IMR-90 (cell line): ENCODE data around the gene GCNT2. TPM values are rescaled to one million over a fixed set of nuclear protein-coding genes. Genes with fewer than 3 reads are reported as not detected.

Experiments used
- ATAC-seq: fragments of 200-7000 bp; cut with Tn5 transposase; 2 replicates; pipeline ENCODE4 v1.9.1; 2020; ENCODE audit warnings: low read depth, mild to moderate bottlenecking, moderate library complexity
- BruUV-seq: library from RNA; stranded (reverse); fragments of 400-500 nt; replicated peaks from 2 replicates; lab custom pipeline; 2021; lab: Mats Ljungman, UMichigan
- CTCF ChIA-PET: fragments of 300-600 bp; formaldehyde crosslinking; extraction: SDS; loops from one replicate; lab custom pipeline; 2021; ENCODE audit warnings: antibody characterized with exemption; lab: Yijun Ruan, JAX
- POLR2A ChIA-PET: fragments of 300-600 bp; sonication (Branson Sonifier 250); formaldehyde crosslinking; loops from one replicate; lab custom pipeline; 2022; ENCODE audit warnings: antibody characterized with exemption; ENCODE audit not compliant: unreplicated experiment; lab: Charles Lee
- DNase-seq: peaks from one replicate; pipeline ENCODE4 v3.0.0; 2013
- H2AFZ ChIP-seq: replicated peaks from 2 replicates; pipeline ENCODE3; 2013; ENCODE audit warnings: low read length, mild to moderate bottlenecking; ENCODE audit not compliant: poor library complexity
- H2AK5ac ChIP-seq: 2 replicates; pipeline ENCODE4 v1.6.1; 2013; ENCODE audit warnings: low read depth, low read length, inconsistent platforms
- H2AK9ac ChIP-seq: replicated peaks from 2 replicates; pipeline ENCODE3; 2013; ENCODE audit warnings: mild to moderate bottlenecking, low read depth, low read length, moderate library complexity; ENCODE audit not compliant: poor library complexity
- H2BK120ac ChIP-seq: 2 replicates; pipeline ENCODE4 v1.6.1; 2013; ENCODE audit warnings: low read depth, low read length, inconsistent platforms
- H2BK15ac ChIP-seq: 3 replicates; pipeline ENCODE4 v1.6.1; 2013; ENCODE audit warnings: low read depth, low read length, inconsistent platforms
- H2BK20ac ChIP-seq: 2 replicates; pipeline ENCODE4 v1.6.1; 2013; ENCODE audit warnings: low read depth, mild to moderate bottlenecking, inconsistent platforms, low read length, moderate library complexity
- H2BK5ac ChIP-seq: 2 replicates; pipeline ENCODE4 v1.6.1; 2013; ENCODE audit warnings: mild to moderate bottlenecking, low read depth, low read length, inconsistent platforms; ENCODE audit not compliant: poor library complexity, severe bottlenecking
- H3K14ac ChIP-seq: replicated peaks from 2 replicates; pipeline ENCODE4 v1.6.1; 2013; ENCODE audit warnings: low read depth, low read length, inconsistent platforms
- H3K18ac ChIP-seq: 2 replicates; pipeline ENCODE4 v1.6.1; 2013; ENCODE audit warnings: low read depth, low read length, control low read depth
- H3K23ac ChIP-seq: 2 replicates; pipeline ENCODE4 v1.6.1; 2013; ENCODE audit warnings: low read depth, low read length, inconsistent platforms
- H3K27ac ChIP-seq: 2 replicates; pipeline ENCODE4 v1.5.1; 2013; ENCODE audit warnings: mild to moderate bottlenecking, control low read depth, low read length; ENCODE audit not compliant: insufficient read depth
- H3K27me3 ChIP-seq: 2 replicates; pipeline ENCODE4 v1.6.1; 2013; ENCODE audit warnings: low read length; ENCODE audit not compliant: control insufficient read depth, insufficient read depth
- H3K36me3 ChIP-seq: 2 replicates; pipeline ENCODE4 v1.6.1; 2013; ENCODE audit warnings: low read length, mixed read lengths; ENCODE audit not compliant: control insufficient read depth, insufficient read depth
- H3K4ac ChIP-seq: 2 replicates; pipeline ENCODE4 v1.6.1; 2013; ENCODE audit warnings: low read depth, low read length, inconsistent platforms
- H3K4me1 ChIP-seq: 2 replicates; pipeline ENCODE4 v1.6.1; 2013; ENCODE audit warnings: low read length, mixed read lengths; ENCODE audit not compliant: control insufficient read depth, insufficient read depth
- H3K4me2 ChIP-seq: 2 replicates; pipeline ENCODE4 v1.6.1; 2013; ENCODE audit warnings: low read depth, mild to moderate bottlenecking, control low read depth, low read length, moderate library complexity
- H3K4me3 ChIP-seq: 2 replicates; pipeline ENCODE4 v1.5.1; 2013; ENCODE audit warnings: low read depth, mild to moderate bottlenecking, control low read depth, low read length, moderate library complexity; ENCODE audit not compliant: insufficient read depth
- H3K56ac ChIP-seq: 2 replicates; pipeline ENCODE4 v1.6.1; 2013; ENCODE audit warnings: low read length, inconsistent platforms; ENCODE audit not compliant: insufficient read depth; ENCODE audit errors: extremely low read depth
- H3K79me1 ChIP-seq, 2 experiments: 2 replicates each; pipeline ENCODE4 v1.6.1; 2013; ENCODE audit warnings: low read length in 2 of 2, inconsistent platforms in 1 of 2, low read depth in 1 of 2
- H3K9ac ChIP-seq: 2 replicates; pipeline ENCODE4 v1.6.1; 2013; ENCODE audit warnings: low read depth, low read length, control low read depth
- H3K9me1 ChIP-seq: 2 replicates; pipeline ENCODE4 v1.6.1; 2013; ENCODE audit warnings: low read length, inconsistent platforms; ENCODE audit not compliant: insufficient read depth
- H3K9me3 ChIP-seq: 2 replicates; pipeline ENCODE4 v1.6.1; 2013; ENCODE audit warnings: low read length; ENCODE audit not compliant: control insufficient read depth, insufficient read depth
- H4K20me1 ChIP-seq: 2 replicates; pipeline ENCODE4 v1.6.1; 2013; ENCODE audit warnings: low read length, inconsistent platforms; ENCODE audit not compliant: insufficient read depth
- H4K5ac ChIP-seq: 2 replicates; pipeline ENCODE4 v1.6.1; 2013; ENCODE audit warnings: mild to moderate bottlenecking, low read depth, low read length, control low read depth
- H4K8ac ChIP-seq, 2 experiments: 2 replicates each; pipeline ENCODE4 v1.6.1; 2013; ENCODE audit warnings: low read depth in 2 of 2, low read length in 2 of 2, control low read depth in 1 of 2, inconsistent platforms in 1 of 2
- H4K91ac ChIP-seq: 2 replicates; pipeline ENCODE4 v1.6.1; 2013; ENCODE audit warnings: low read depth, low read length, inconsistent platforms; ENCODE audit not compliant: insufficient read depth
- BHLHE40 ChIP-seq: fragments of 150-350 bp; IDR thresholded peaks from 2 replicates; pipeline ENCODE4 v1.6.1; 2016; ENCODE audit warnings: mild to moderate bottlenecking, low read depth, low read length
- CEBPB ChIP-seq: IDR thresholded peaks from 2 replicates; pipeline ENCODE4 v1.6.1; 2012; ENCODE audit warnings: low read depth, low read length, improper control_type of control experiment
- CHD1 ChIP-seq: IDR thresholded peaks from 2 replicates; pipeline ENCODE4 v1.6.1; 2012; ENCODE audit warnings: low read depth, low read length, improper control_type of control experiment
- FOS ChIP-seq: fragments of 150-350 bp; IDR thresholded peaks from 2 replicates; pipeline ENCODE4 v1.6.1; 2016; ENCODE audit warnings: low read depth, low read length
- MAFK ChIP-seq: IDR thresholded peaks from 2 replicates; pipeline ENCODE4 v1.6.1; 2012; ENCODE audit warnings: low read depth, low read length, improper control_type of control experiment
- MAZ ChIP-seq: IDR thresholded peaks from 2 replicates; pipeline ENCODE4 v1.6.1; 2012; ENCODE audit warnings: low read depth, mild to moderate bottlenecking, low read length, improper control_type of control experiment, moderate library complexity, borderline replicate concordance
- MXI1 ChIP-seq: IDR thresholded peaks from 2 replicates; pipeline ENCODE4 v1.6.1; 2012; ENCODE audit warnings: low read depth, mild to moderate bottlenecking, low read length, moderate library complexity, borderline replicate concordance
- NFE2L2 ChIP-seq: fragments of 150-350 bp; IDR thresholded peaks from 2 replicates; pipeline ENCODE4 v1.6.1; 2016; ENCODE audit warnings: low read depth, mild to moderate bottlenecking, low read length
- POLR2A ChIP-seq: IDR thresholded peaks from 2 replicates; pipeline ENCODE4 v1.6.1; 2012; ENCODE audit warnings: mild to moderate bottlenecking, low read depth, low read length
- RAD21 ChIP-seq: IDR thresholded peaks from 2 replicates; pipeline ENCODE4 v1.6.1; 2012; ENCODE audit warnings: low read length, improper control_type of control experiment
- RCOR1 ChIP-seq: IDR thresholded peaks from 2 replicates; pipeline ENCODE4 v1.6.1; 2012; ENCODE audit warnings: mild to moderate bottlenecking, low read length, improper control_type of control experiment; ENCODE audit not compliant: insufficient replicate concordance
- RFX5 ChIP-seq: IDR thresholded peaks from 2 replicates; pipeline ENCODE4 v1.8.0; 2012; ENCODE audit warnings: low read depth, mild to moderate bottlenecking, low read length, moderate library complexity
- SMC3 ChIP-seq: fragments of 150-350 bp; IDR thresholded peaks from 2 replicates; pipeline ENCODE4 v1.6.1; 2016; ENCODE audit warnings: low read depth, mild to moderate bottlenecking, antibody characterized with exemption, low read length, moderate library complexity
- WGBS, 2 experiments: methylation state at CpG; one replicate each; pipeline versions ENCODE4 v1.1.5 to v1.1.7; 2013; ENCODE audit warnings: missing lambda C conversion rate in 2 of 2; ENCODE audit not compliant: insufficient read length in 1 of 2; ENCODE audit errors: extremely low coverage in 2 of 2; 5-methylcytosine and 5-hydroxymethylcytosine counted together
- dilution Hi-C: fragments of 300-500 bp; cut with HindIII; formaldehyde crosslinking; loops from one replicate; pipeline ENCODE4 v1.14.3; 2018; ENCODE audit warnings: low sequenced_read_pairs; ENCODE audit not compliant: unreplicated experiment
- in situ Hi-C: fragments of 300-500 bp; cut with MboI; formaldehyde crosslinking; loops from 3 replicates; pipeline ENCODE4 v1.14.3; 2019; ENCODE audit warnings: low sequenced_read_pairs, inconsistent platforms, mixed read lengths
- intact Hi-C: fragments of 100-400 bp; cut with micrococcal nuclease; formaldehyde crosslinking; loops from 2 replicates; pipeline ENCODE4 v1.10.0; 2022
- polyA plus RNA-seq, 3 experiments: library from polyadenylated mRNA; depleted of rRNA; stranded (reverse); fragments of >200 nt; gene quantifications; 2 replicates each; pipeline ENCODE4 v1.2.3, GENCODE V29; 2012; ENCODE audit warnings: low replicate concordance in 1 of 3
- total RNA-seq: library from RNA; depleted of rRNA; stranded (reverse); fragments of >200 nt; gene quantifications from 2 replicates; pipeline ENCODE4 v1.2.3, GENCODE V29; 2012
- TF ChIP-seq, protein P1 (sequence below): conservative IDR thresholded peaks from 2 replicates; pipeline ENCODE4 v1.5.1; 2012; ENCODE audit warnings: mild to moderate bottlenecking, low read depth, low read length, improper control_type of control experiment
- TF ChIP-seq, protein P2 (sequence below): fragments of 150-350 bp; IDR thresholded peaks from 2 replicates; pipeline ENCODE4 v1.6.1; 2016; ENCODE audit warnings: low read depth, mild to moderate bottlenecking, low read length, moderate library complexity, borderline replicate concordance
- TF ChIP-seq, protein P3 (sequence below): fragments of 150-350 bp; IDR thresholded peaks from 2 replicates; pipeline ENCODE4 v1.6.1; 2017; ENCODE audit warnings: mild to moderate bottlenecking, antibody characterized with exemption, low read length, low read depth

The GCNT2 gene
- total and polyA plus RNA-seq, 2 of the 4 experiments (the other 2 are of a cell fraction) = 0.34 to 0.90 TPM

DNA sequence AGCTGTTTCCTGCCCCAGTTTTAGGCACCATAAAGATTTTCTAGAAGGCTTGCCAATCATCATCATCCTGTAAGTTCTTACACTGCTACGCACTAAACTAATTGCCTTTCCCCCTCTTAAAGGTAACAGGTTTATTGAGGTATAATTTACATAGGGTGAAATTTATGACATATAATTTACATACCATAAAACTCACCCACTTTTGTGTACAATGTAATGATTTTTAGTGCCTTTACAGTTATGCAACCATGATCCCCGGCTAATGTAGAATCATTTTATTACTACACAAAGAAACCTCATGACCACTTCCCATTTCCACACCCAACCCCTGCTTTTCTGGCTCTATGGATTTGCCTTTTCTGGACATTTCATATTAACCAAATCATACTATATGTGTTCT is 21.1 kb downstream of the GCNT2 start:
- H2AFZ ChIP-seq = no peak overlapping the region
- no peak overlapping the region for H2BK5ac ChIP-seq
- no peaks in the 10 kb centered on the region for H3K27me3 ChIP-seq
- no peaks in the 10 kb centered on the region for H3K9me1 ChIP-seq
- in situ Hi-C loops = no loop called here
- intact Hi-C loops = no loop called here
- H3K9ac ChIP-seq = no peak overlapping the region
- H3K23ac ChIP-seq = no peak overlapping the region
- no peak overlapping the region for H2AK9ac ChIP-seq
- no peak overlapping the region for H3K18ac ChIP-seq
- POLR2A ChIA-PET = no interaction called here
- no peak overlapping the region for H3K27ac ChIP-seq
- peaks cover 2% of the 10 kb centered on the region for H3K9me3 ChIP-seq
- dilution Hi-C loops = no loop called here
- no peak overlapping the region for H2BK20ac ChIP-seq
- H2AK5ac ChIP-seq = no peak overlapping the region
- H3K4me1 ChIP-seq = no peaks in the 10 kb centered on the region
- no peak overlapping the region for H2BK120ac ChIP-seq
- H3K79me1 ChIP-seq = no peaks in the 10 kb centered on the region
- H3K36me3 ChIP-seq = no peaks in the 10 kb centered on the region
- H3K4me2 ChIP-seq = no peak overlapping the region
- H3K14ac ChIP-seq = no peak overlapping the region
- no peak overlapping the region for H4K8ac ChIP-seq
- H2BK15ac ChIP-seq = no peak overlapping the region
- no peak overlapping the region for H3K4me3 ChIP-seq
- H3K4ac ChIP-seq = no peak overlapping the region
- TF ChIP-seq FOS (no peak), SMC3 (no peak), POLR2A (no peak), BHLHE40 (no peak), NFE2L2 (no peak), RCOR1 (no peak), MAZ (no peak), MXI1 (no peak), CHD1 (no peak), MAFK (no peak), CEBPB (no peak), RAD21 (no peak), RFX5 (no peak)
- TF ChIP-seq, protein P1, sequence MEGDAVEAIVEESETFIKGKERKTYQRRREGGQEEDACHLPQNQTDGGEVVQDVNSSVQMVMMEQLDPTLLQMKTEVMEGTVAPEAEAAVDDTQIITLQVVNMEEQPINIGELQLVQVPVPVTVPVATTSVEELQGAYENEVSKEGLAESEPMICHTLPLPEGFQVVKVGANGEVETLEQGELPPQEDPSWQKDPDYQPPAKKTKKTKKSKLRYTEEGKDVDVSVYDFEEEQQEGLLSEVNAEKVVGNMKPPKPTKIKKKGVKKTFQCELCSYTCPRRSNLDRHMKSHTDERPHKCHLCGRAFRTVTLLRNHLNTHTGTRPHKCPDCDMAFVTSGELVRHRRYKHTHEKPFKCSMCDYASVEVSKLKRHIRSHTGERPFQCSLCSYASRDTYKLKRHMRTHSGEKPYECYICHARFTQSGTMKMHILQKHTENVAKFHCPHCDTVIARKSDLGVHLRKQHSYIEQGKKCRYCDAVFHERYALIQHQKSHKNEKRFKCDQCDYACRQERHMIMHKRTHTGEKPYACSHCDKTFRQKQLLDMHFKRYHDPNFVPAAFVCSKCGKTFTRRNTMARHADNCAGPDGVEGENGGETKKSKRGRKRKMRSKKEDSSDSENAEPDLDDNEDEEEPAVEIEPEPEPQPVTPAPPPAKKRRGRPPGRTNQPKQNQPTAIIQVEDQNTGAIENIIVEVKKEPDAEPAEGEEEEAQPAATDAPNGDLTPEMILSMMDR = no peak
- TF ChIP-seq, protein P2, sequence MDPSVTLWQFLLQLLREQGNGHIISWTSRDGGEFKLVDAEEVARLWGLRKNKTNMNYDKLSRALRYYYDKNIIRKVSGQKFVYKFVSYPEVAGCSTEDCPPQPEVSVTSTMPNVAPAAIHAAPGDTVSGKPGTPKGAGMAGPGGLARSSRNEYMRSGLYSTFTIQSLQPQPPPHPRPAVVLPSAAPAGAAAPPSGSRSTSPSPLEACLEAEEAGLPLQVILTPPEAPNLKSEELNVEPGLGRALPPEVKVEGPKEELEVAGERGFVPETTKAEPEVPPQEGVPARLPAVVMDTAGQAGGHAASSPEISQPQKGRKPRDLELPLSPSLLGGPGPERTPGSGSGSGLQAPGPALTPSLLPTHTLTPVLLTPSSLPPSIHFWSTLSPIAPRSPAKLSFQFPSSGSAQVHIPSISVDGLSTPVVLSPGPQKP = no peak
- TF ChIP-seq, protein P3, sequence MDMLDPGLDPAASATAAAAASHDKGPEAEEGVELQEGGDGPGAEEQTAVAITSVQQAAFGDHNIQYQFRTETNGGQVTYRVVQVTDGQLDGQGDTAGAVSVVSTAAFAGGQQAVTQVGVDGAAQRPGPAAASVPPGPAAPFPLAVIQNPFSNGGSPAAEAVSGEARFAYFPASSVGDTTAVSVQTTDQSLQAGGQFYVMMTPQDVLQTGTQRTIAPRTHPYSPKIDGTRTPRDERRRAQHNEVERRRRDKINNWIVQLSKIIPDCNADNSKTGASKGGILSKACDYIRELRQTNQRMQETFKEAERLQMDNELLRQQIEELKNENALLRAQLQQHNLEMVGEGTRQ = no peak
- no peak overlapping the region for H4K5ac ChIP-seq
- no peak overlapping the region for H4K91ac ChIP-seq
- no TSS peak for BruUV-seq
- ATAC-seq = no peak
- no peaks in the 10 kb centered on the region for H4K20me1 ChIP-seq
- no peak overlapping the region for H3K56ac ChIP-seq
- no peak for DNase-seq
- WGBS, 2 experiments = no CpG with 5 or more reads among the region's 2 CpGs
- CTCF ChIA-PET = no interaction called here
